Thyroid gland (tissue), 4 donors: ENCODE results near the gene AHNAK2.

Experiments
- POLR2A ChIP-seq, 2 donors: fragments of 450-650 bp; IDR thresholded peaks; one replicate each; pipeline ENCODE4 v1.6.1; 2017; ENCODE audit warnings: antibody characterized with exemption in 2 of 2, mild to moderate bottlenecking in 2 of 2, moderate library complexity in 1 of 2
- TF ChIP-seq, protein P1 (sequence below), 6 experiments: fragments of 200-600 bp in 3 of 6; fragments of 450-650 bp in 3 of 6; sonication (generic) in 3 of 6; IDR thresholded peaks; one replicate each; pipeline ENCODE4 v1.5.1; 2016 to 2019; ENCODE audit warnings: antibody characterized with exemption in 6 of 6, mild to moderate bottlenecking in 2 of 6, inconsistent platforms in 1 of 6, moderate library complexity in 1 of 6

DNA sequence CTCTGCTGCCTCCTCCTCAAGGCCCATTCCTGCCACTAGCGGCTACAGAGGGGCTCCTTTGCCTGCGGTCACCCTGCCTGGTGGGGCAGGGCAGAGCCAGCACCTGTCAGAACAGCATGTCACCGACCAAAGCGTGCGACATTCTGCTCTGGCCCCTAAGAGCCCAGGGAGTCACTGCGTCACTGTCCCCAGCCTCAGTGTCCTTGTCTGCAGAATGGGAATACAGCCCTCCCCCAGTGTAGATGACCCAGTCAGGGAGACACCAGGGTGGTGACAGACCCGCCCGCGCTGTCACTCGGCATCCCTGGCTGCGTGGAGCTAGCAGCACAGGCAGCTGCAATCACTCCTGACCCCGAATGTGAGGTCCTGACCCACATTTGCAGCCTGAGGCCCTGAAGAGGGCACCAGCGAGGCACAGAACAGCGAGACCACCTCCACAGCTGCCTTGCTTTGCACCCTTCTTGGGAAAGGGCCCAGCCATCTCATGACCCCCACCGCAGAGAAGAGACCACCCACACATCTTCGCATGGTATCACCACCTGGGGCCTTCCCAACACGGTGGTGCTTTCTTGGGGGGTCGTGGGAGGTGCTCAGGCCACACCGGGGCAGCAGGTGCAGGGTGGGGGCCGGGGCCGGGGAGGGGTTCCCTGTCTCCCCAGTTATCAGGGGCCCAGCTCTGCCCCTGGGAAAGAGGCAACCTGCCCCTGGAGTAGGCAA lies 2.5 kb downstream of the AHNAK2 start:
- TF ChIP-seq, protein P1, sequence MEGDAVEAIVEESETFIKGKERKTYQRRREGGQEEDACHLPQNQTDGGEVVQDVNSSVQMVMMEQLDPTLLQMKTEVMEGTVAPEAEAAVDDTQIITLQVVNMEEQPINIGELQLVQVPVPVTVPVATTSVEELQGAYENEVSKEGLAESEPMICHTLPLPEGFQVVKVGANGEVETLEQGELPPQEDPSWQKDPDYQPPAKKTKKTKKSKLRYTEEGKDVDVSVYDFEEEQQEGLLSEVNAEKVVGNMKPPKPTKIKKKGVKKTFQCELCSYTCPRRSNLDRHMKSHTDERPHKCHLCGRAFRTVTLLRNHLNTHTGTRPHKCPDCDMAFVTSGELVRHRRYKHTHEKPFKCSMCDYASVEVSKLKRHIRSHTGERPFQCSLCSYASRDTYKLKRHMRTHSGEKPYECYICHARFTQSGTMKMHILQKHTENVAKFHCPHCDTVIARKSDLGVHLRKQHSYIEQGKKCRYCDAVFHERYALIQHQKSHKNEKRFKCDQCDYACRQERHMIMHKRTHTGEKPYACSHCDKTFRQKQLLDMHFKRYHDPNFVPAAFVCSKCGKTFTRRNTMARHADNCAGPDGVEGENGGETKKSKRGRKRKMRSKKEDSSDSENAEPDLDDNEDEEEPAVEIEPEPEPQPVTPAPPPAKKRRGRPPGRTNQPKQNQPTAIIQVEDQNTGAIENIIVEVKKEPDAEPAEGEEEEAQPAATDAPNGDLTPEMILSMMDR (IDR thresholded peaks at IDR 0.05): no peak
- TF ChIP-seq POLR2A (IDR thresholded peaks at IDR 0.05): no peak
